ENCODE data around the gene EGFL7. TPM values are rescaled to one million over a fixed set of nuclear protein-coding genes. Genes with fewer than 3 reads are reported as not detected.

Gene EGFL7
- total and polyA plus RNA-seq, 2 of the 13 experiments (the other 11 are each of a cell fraction or from before 2014, with no cell fraction given): 0.20 to 5.1 TPM

DNA sequence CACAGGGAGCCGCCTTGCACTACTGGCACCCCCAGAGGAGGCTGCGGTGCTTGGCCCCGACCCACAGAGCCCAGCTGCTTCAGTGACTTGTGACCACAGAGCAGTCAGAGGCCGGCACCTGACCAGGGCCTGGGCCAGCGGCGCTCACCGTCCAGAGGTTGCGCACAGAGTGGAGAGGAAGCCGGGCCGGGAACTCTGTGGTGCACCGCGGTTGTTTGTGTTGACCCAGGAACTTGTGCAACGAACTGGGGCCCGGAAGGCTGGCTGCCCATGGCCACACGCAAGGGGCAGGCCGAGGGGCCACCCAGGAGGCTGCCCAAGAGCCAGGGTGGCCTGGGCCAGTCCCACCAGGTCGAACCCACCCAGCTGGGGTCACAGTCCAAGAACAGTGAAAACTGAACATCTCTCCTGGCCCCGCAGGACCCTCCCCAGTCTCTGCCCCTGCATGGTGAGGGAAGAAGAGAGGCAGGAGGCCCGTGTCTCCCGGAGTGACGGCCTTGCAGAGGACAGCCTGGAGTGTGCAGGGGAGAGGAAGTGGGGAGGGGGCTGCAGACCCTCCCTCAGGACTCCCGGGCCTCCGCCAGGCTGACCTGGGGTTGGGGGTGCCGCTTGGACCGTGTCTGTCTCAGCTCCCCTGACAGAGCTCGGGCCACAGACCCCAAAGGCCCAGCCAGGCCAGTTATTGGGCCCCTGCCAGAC lies 42.8 kb upstream of the EGFL7 start (continued):
- TF ChIP-seq ZNF614 (CRISPR knock-in tag; IDR thresholded peaks at IDR 0.05; ENCODE audit: borderline replicate concordance) (peak; percentile 76; the same call in 1 of the 2 replicates), PHF21A (CRISPR knock-in tag; IDR thresholded peaks at IDR 0.05) (peak; percentile 87), KMT2B (CRISPR knock-in tag; IDR thresholded peaks at IDR 0.05) (no peak), RFXAP (CRISPR knock-in tag; IDR thresholded peaks at IDR 0.05; ENCODE audit: borderline replicate concordance) (no peak), NR2F6 (IDR thresholded peaks at IDR 0.05) (peak; percentile 52), NR2F6 (CRISPR knock-in tag; IDR thresholded peaks at IDR 0.05) (peak; percentile 86), ZNF788 (CRISPR knock-in tag; IDR thresholded peaks at IDR 0.05; ENCODE audit: borderline replicate concordance) (peak; percentile 87; the same call in 1 of the 2 replicates), ZNF562 (CRISPR knock-in tag; IDR thresholded peaks at IDR 0.05; ENCODE audit: borderline replicate concordance) (no peak), REXO4 (CRISPR knock-in tag; IDR thresholded peaks at IDR 0.05; ENCODE audit: borderline replicate concordance) (no peak), FOXA1 (IDR thresholded peaks at IDR 0.05) (no peak), FOXA1 (CRISPR knock-in tag; IDR thresholded peaks at IDR 0.05) (peak; percentile 90), MIER2 (CRISPR knock-in tag; IDR thresholded peaks at IDR 0.05) (0 out of 2 replicates have a peak, but pooled peaks have one; percentile 39), EED (CRISPR knock-in tag; IDR thresholded peaks at IDR 0.05) (peak; percentile 65; the same call in 1 of the 2 replicates), KAT8 (CRISPR knock-in tag; IDR thresholded peaks at IDR 0.05) (peak; percentile 56; the same call in 1 of the 2 replicates), SMYD3 (CRISPR knock-in tag; IDR thresholded peaks at IDR 0.05) (no peak), PAWR (CRISPR knock-in tag; IDR thresholded peaks at IDR 0.05; ENCODE audit: borderline replicate concordance) (0 out of 2 replicates have a peak, but pooled peaks have one; percentile 62), MEIS1 (CRISPR knock-in tag; IDR thresholded peaks at IDR 0.05; ENCODE audit: borderline replicate concordance) (no peak), ZNF160 (CRISPR knock-in tag; IDR thresholded peaks at IDR 0.05) (0 out of 2 replicates have a peak, but pooled peaks have one; percentile 52), SAP130 (CRISPR knock-in tag; IDR thresholded peaks at IDR 0.05; ENCODE audit: low read depth) (peak; percentile 76), ZZZ3 (CRISPR knock-in tag; IDR thresholded peaks at IDR 0.05; ENCODE audit: borderline replicate concordance) (peak; percentile 67; the same call in 1 of the 2 replicates)
- TF ChIP-seq, protein P1, sequence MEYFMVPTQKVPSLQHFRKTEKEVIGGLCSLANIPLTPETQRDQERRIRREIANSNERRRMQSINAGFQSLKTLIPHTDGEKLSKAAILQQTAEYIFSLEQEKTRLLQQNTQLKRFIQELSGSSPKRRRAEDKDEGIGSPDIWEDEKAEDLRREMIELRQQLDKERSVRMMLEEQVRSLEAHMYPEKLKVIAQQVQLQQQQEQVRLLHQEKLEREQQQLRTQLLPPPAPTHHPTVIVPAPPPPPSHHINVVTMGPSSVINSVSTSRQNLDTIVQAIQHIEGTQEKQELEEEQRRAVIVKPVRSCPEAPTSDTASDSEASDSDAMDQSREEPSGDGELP (IDR thresholded peaks at IDR 0.05; ENCODE audit: borderline replicate concordance, low read depth): peak; percentile 75; the same call in 1 of the 2 replicates
- TF ChIP-seq, protein P2, sequence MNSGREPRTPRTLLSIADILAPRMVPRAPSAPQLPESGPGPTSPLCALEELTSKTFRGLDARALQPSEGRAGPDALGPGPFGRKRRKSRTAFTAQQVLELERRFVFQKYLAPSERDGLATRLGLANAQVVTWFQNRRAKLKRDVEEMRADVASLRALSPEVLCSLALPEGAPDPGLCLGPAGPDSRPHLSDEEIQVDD (CRISPR knock-in tag; IDR thresholded peaks at IDR 0.05; ENCODE audit: borderline replicate concordance): no peak
- TF ChIP-seq, protein P3, sequence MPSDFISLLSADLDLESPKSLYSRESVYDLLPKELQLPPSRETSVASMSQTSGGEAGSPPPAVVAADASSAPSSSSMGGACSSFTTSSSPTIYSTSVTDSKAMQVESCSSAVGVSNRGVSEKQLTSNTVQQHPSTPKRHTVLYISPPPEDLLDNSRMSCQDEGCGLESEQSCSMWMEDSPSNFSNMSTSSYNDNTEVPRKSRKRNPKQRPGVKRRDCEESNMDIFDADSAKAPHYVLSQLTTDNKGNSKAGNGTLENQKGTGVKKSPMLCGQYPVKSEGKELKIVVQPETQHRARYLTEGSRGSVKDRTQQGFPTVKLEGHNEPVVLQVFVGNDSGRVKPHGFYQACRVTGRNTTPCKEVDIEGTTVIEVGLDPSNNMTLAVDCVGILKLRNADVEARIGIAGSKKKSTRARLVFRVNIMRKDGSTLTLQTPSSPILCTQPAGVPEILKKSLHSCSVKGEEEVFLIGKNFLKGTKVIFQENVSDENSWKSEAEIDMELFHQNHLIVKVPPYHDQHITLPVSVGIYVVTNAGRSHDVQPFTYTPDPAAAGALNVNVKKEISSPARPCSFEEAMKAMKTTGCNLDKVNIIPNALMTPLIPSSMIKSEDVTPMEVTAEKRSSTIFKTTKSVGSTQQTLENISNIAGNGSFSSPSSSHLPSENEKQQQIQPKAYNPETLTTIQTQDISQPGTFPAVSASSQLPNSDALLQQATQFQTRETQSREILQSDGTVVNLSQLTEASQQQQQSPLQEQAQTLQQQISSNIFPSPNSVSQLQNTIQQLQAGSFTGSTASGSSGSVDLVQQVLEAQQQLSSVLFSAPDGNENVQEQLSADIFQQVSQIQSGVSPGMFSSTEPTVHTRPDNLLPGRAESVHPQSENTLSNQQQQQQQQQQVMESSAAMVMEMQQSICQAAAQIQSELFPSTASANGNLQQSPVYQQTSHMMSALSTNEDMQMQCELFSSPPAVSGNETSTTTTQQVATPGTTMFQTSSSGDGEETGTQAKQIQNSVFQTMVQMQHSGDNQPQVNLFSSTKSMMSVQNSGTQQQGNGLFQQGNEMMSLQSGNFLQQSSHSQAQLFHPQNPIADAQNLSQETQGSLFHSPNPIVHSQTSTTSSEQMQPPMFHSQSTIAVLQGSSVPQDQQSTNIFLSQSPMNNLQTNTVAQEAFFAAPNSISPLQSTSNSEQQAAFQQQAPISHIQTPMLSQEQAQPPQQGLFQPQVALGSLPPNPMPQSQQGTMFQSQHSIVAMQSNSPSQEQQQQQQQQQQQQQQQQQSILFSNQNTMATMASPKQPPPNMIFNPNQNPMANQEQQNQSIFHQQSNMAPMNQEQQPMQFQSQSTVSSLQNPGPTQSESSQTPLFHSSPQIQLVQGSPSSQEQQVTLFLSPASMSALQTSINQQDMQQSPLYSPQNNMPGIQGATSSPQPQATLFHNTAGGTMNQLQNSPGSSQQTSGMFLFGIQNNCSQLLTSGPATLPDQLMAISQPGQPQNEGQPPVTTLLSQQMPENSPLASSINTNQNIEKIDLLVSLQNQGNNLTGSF (CRISPR knock-in tag; IDR thresholded peaks at IDR 0.05): peak; percentile 80; the same call in 1 of the 2 replicates
- TF ChIP-seq, protein P4, sequence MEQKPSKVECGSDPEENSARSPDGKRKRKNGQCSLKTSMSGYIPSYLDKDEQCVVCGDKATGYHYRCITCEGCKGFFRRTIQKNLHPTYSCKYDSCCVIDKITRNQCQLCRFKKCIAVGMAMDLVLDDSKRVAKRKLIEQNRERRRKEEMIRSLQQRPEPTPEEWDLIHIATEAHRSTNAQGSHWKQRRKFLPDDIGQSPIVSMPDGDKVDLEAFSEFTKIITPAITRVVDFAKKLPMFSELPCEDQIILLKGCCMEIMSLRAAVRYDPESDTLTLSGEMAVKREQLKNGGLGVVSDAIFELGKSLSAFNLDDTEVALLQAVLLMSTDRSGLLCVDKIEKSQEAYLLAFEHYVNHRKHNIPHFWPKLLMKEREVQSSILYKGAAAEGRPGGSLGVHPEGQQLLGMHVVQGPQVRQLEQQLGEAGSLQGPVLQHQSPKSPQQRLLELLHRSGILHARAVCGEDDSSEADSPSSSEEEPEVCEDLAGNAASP (CRISPR knock-in tag; IDR thresholded peaks at IDR 0.05; ENCODE audit: borderline replicate concordance): 0 out of 2 replicates have a peak, but pooled peaks have one; percentile 52

Data from HepG2 (cell line).